GM23338 (cell line): ENCODE results near the gene MAD1L1. TPM values are rescaled to one million over a fixed set of nuclear protein-coding genes. Genes with fewer than 3 reads are reported as not detected.

Experiments used
- ATAC-seq: fragments of 200-7000 bp; cut with Tn5 transposase; 3 replicates; pipeline ENCODE4 v1.9.1; 2020
- DNase-seq: peaks from one replicate; pipeline ENCODE4 v3.0.0-alpha.2; 2015; ENCODE audit warnings: low spot score
- H2AFZ ChIP-seq: fragments of 200-600 bp; sonication (generic); 2 replicates; pipeline ENCODE4 v1.8.0; 2016; ENCODE audit warnings: antibody characterized with exemption, mild to moderate bottlenecking, moderate library complexity
- H3F3A ChIP-seq: fragments of 200-600 bp; sonication (generic); replicated peaks from 2 replicates; pipeline ENCODE4 v1.8.0; 2017; ENCODE audit warnings: antibody characterized with exemption, mixed run types, low read depth
- H3K27ac ChIP-seq: fragments of 200-600 bp; sonication (generic); 2 replicates; pipeline ENCODE4 v1.6.1; 2016; ENCODE audit warnings: low read depth
- H3K27me3 ChIP-seq: fragments of 200-600 bp; sonication (generic); 2 replicates; pipeline ENCODE4 v1.8.0; 2016; ENCODE audit warnings: mild to moderate bottlenecking, mixed run types, moderate library complexity; ENCODE audit not compliant: insufficient read depth
- H3K36me3 ChIP-seq: fragments of 200-600 bp; sonication (generic); 2 replicates; pipeline ENCODE4 v1.8.0; 2016; ENCODE audit warnings: mild to moderate bottlenecking; ENCODE audit not compliant: insufficient read depth
- H3K4me1 ChIP-seq: fragments of 200-600 bp; sonication (generic); 2 replicates; pipeline ENCODE4 v1.8.0; 2016; ENCODE audit warnings: mild to moderate bottlenecking, moderate library complexity; ENCODE audit not compliant: insufficient read depth
- H3K4me2 ChIP-seq: fragments of 200-600 bp; sonication (generic); 2 replicates; pipeline ENCODE4 v1.7.1; 2017; ENCODE audit warnings: mixed run types
- H3K4me3 ChIP-seq: fragments of 200-600 bp; sonication (generic); 2 replicates; pipeline ENCODE4 v1.6.1; 2016; ENCODE audit warnings: mixed run types
- H3K79me2 ChIP-seq: fragments of 200-600 bp; sonication (generic); replicated peaks from 2 replicates; pipeline ENCODE4 v1.8.0; 2017; ENCODE audit warnings: mild to moderate bottlenecking; ENCODE audit not compliant: insufficient read depth
- H3K9me2 ChIP-seq: fragments of 200-600 bp; sonication (generic); 2 replicates; pipeline ENCODE4 v1.8.0; 2017; ENCODE audit not compliant: insufficient read depth
- H4K20me1 ChIP-seq: fragments of 200-600 bp; sonication (generic); replicated peaks from 2 replicates; pipeline ENCODE4 v1.8.0; 2017; ENCODE audit warnings: mild to moderate bottlenecking; ENCODE audit not compliant: insufficient read depth
- H3K27ac Mint-ChIP-seq: 2 replicates; pipeline ENCODE4 v1.8.0; 2020; ENCODE audit warnings: inconsistent platforms, mild to moderate bottlenecking, moderate library complexity, mixed read lengths
- H3K27me3 Mint-ChIP-seq: 3 replicates; pipeline ENCODE4 v1.8.0; 2022; ENCODE audit warnings: low read depth, mild to moderate bottlenecking, moderate library complexity, mixed read lengths, inconsistent platforms; ENCODE audit not compliant: insufficient read depth, poor library complexity
- H3K36me3 Mint-ChIP-seq: 3 replicates; pipeline ENCODE4 v1.8.0; 2021; ENCODE audit warnings: low read depth, mild to moderate bottlenecking, inconsistent platforms, moderate library complexity, mixed read lengths
- H3K4me1 Mint-ChIP-seq: 3 replicates; pipeline ENCODE4 v1.8.0; 2020; ENCODE audit warnings: mild to moderate bottlenecking, inconsistent platforms, mixed read lengths
- H3K4me3 Mint-ChIP-seq: 3 replicates; pipeline ENCODE4 v1.8.0; 2021; ENCODE audit warnings: moderate library complexity, mild to moderate bottlenecking, inconsistent platforms, mixed read lengths
- H3K9me3 Mint-ChIP-seq: 3 replicates; pipeline ENCODE4 v1.8.0; 2020; ENCODE audit warnings: moderate library complexity, mild to moderate bottlenecking, inconsistent platforms, mixed read lengths
- CTCF ChIP-seq, 2 experiments: fragments of 200-600 bp in 1 of 2; sonication (generic) in 1 of 2; conservative IDR thresholded peaks; 2 replicates each; pipeline versions ENCODE4 v1.5.1 to v1.6.1; 2016 to 2017; ENCODE audit warnings: antibody characterized with exemption in 2 of 2, low read depth in 2 of 2, mild to moderate bottlenecking in 2 of 2, moderate library complexity in 1 of 2
- EZH2 ChIP-seq: fragments of 200-600 bp; sonication (generic); IDR thresholded peaks from one replicate; pipeline ENCODE4 v1.8.0; 2017; ENCODE audit warnings: antibody characterized with exemption, mild to moderate bottlenecking, low read depth; ENCODE audit not compliant: unreplicated experiment
- EZH2phosphoT487 ChIP-seq: fragments of 200-600 bp; sonication (generic); IDR thresholded peaks from one replicate; pipeline ENCODE4 v1.8.1; 2018; ENCODE audit warnings: antibody characterized with exemption; ENCODE audit not compliant: unreplicated experiment
- JUNB ChIP-seq: IDR thresholded peaks from one replicate; pipeline ENCODE4 v1.6.1; 2016; ENCODE audit warnings: antibody characterized with exemption; ENCODE audit not compliant: unreplicated experiment
- NANOG ChIP-seq: IDR thresholded peaks from 2 replicates; pipeline ENCODE4 v1.6.1; 2016; ENCODE audit warnings: antibody characterized with exemption, borderline replicate concordance
- POLR2AphosphoS5 ChIP-seq: IDR thresholded peaks from 2 replicates; pipeline ENCODE4 v1.6.1; 2016; ENCODE audit warnings: antibody characterized with exemption, low read depth
- STAT1 ChIP-seq: IDR thresholded peaks from one replicate; pipeline ENCODE4 v1.6.1; 2016; ENCODE audit warnings: antibody characterized with exemption; ENCODE audit not compliant: unreplicated experiment
- ZNF114 ChIP-seq: fragments of 250-450 bp; sonication (Bioruptor Pico); IDR thresholded peaks from 2 replicates; pipeline ENCODE4 v1.5.0; 2020; ENCODE audit warnings: mild to moderate bottlenecking, moderate library complexity
- ZNF331 ChIP-seq: fragments of 250-450 bp; sonication (Bioruptor Pico); IDR thresholded peaks from 2 replicates; pipeline ENCODE4 v1.5.0; 2020; ENCODE audit warnings: low read depth, mild to moderate bottlenecking, moderate library complexity
- polyA plus RNA-seq: library from polyadenylated mRNA; unstranded; fragments of >200 nt; fragmentation: Nextera tagmentation; extraction: Ambion mirVana; gene quantifications from 2 replicates; pipeline ENCODE4 v1.2.1, GENCODE V29; 2016
- total RNA-seq: library from RNA; depleted of rRNA; stranded (reverse); fragments of >200 nt; shearing (Covaris generic); gene quantifications from 2 replicates; pipeline ENCODE4 v1.2.3, GENCODE V29; 2014
- TF ChIP-seq, protein P1 (sequence below): IDR thresholded peaks from 2 replicates; pipeline ENCODE4 v1.6.1; 2016; ENCODE audit warnings: antibody characterized with exemption

MAD1L1 gene
- total and polyA plus RNA-seq, 2 experiments from 2014 or later: 40.3 to 59.3 TPM

GRCh38 chr7:2038931-2039728 lies 193.6 kb downstream of the MAD1L1 start (continued):
- TF ChIP-seq ZNF331 (CRISPR knock-in tag): no peak
- no peak for TF ChIP-seq POLR2AphosphoS5
- no peak for TF ChIP-seq CTCF (conservative IDR thresholded peaks at IDR 0.05; ENCODE audit: low read depth in 2 of 2)
- TF ChIP-seq EZH2: no peak
- no peak for TF ChIP-seq ZNF114 (CRISPR knock-in tag)

DNA sequence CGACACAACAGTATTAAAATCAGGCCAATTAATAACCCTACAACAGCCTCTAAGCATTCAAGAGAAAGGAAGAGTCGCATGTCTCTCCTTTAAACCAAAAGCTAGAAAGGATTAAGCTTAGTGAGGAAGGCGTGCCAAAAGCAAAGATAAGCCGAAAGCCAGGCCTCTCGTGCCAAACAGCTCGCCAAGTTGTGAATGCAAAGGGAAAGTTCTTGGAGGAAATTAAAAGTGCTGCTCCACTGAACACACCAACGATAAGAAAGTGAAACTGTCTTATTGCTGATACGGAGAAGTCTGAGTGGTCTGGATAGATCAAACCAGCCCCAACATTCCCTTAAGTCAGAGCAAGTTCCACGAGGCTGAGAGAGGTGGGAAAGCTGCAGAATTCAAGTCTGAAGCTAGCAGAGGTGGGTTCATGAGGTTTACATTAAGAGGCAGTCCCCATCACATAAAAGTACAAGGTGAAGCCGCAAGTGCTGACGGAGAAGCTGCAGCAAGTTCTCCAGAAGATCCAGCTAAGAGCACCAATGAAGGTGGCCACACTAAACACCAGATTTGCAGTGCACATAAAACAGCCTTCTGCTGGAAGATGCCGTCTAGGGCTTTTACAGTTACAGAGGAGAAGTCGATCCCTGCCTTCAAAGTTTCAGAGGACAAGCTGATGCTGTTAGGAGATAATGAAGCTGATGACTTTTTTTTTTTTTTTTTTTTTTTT lies 194.8 kb downstream of the MAD1L1 start:
- no peak overlapping the region for H2AFZ ChIP-seq
- peaks cover 4% of the 10 kb centered on the region; the same call in 2 of the 3 replicates for H3K9me3 Mint-ChIP-seq
- peaks cover 6% of the 10 kb centered on the region for H3K27me3 Mint-ChIP-seq
- H3K27ac ChIP-seq: no peak overlapping the region
- H3F3A ChIP-seq: no peaks in the 10 kb centered on the region
- H3K4me1 ChIP-seq: no peaks in the 10 kb centered on the region
- H3K4me1 Mint-ChIP-seq: peaks cover 25% of the 10 kb centered on the region
- no peaks in the 10 kb centered on the region for H3K36me3 ChIP-seq
- H3K9me2 ChIP-seq: no peaks in the 10 kb centered on the region
- DNase-seq (no peak), ATAC-seq (no peak)
- H4K20me1 ChIP-seq: no peaks in the 10 kb centered on the region; the same call in none of the 2 replicates
- no peaks in the 10 kb centered on the region for H3K27me3 ChIP-seq
- H3K4me3 Mint-ChIP-seq: no peak overlapping the region
- no peak overlapping the region for H3K27ac Mint-ChIP-seq
- H3K36me3 Mint-ChIP-seq: peaks cover 13% of the 10 kb centered on the region
- no peak overlapping the region for H3K4me3 ChIP-seq
- H3K79me2 ChIP-seq: 0 out of 2 replicates have a peak, but pooled peaks cover 6% of the 10 kb centered on the region
- no peak for TF ChIP-seq ZNF331 (CRISPR knock-in tag)
- no peak for TF ChIP-seq EZH2phosphoT487
- no peak for TF ChIP-seq JUNB
- TF ChIP-seq NANOG: no peak
- no peak for TF ChIP-seq CTCF (conservative IDR thresholded peaks at IDR 0.05; ENCODE audit: low read depth in 2 of 2)
- TF ChIP-seq, protein P1, sequence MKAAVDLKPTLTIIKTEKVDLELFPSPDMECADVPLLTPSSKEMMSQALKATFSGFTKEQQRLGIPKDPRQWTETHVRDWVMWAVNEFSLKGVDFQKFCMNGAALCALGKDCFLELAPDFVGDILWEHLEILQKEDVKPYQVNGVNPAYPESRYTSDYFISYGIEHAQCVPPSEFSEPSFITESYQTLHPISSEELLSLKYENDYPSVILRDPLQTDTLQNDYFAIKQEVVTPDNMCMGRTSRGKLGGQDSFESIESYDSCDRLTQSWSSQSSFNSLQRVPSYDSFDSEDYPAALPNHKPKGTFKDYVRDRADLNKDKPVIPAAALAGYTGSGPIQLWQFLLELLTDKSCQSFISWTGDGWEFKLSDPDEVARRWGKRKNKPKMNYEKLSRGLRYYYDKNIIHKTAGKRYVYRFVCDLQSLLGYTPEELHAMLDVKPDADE: no peak
- TF ChIP-seq POLR2AphosphoS5: no peak
- no peak for TF ChIP-seq STAT1
- H3K4me2 ChIP-seq: no peak overlapping the region
